Ishikawa (cell line): Measurements from ENCODE around the gene GTF2IRD1.

Source experiments
- CEBPB ChIP-seq: IDR thresholded peaks from 2 replicates; pipeline ENCODE4 v1.6.1; 2012
- EGR1 ChIP-seq: IDR thresholded peaks from 2 replicates; pipeline ENCODE4 v1.6.1; 2012
- EP300 ChIP-seq: IDR thresholded peaks from 2 replicates; pipeline ENCODE4 v1.6.1; 2012; ENCODE audit warnings: borderline replicate concordance
- FOXM1 ChIP-seq: IDR thresholded peaks from 2 replicates; pipeline ENCODE4 v1.6.1; 2012; ENCODE audit warnings: low read depth, borderline replicate concordance
- NFIC ChIP-seq: IDR thresholded peaks from 2 replicates; pipeline ENCODE4 v1.6.1; 2012
- RAD21 ChIP-seq: IDR thresholded peaks from 2 replicates; pipeline ENCODE4 v1.6.1; 2012; ENCODE audit warnings: low read depth
- TAF1 ChIP-seq: IDR thresholded peaks from 2 replicates; pipeline ENCODE4 v1.6.1; 2012; ENCODE audit warnings: low read depth, mild to moderate bottlenecking
- TCF12 ChIP-seq: IDR thresholded peaks from 2 replicates; pipeline ENCODE4 v1.6.1; 2012; ENCODE audit warnings: low read depth
- TEAD4 ChIP-seq: IDR thresholded peaks from 2 replicates; pipeline ENCODE4 v1.6.1; 2012
- USF1 ChIP-seq: IDR thresholded peaks from 2 replicates; pipeline ENCODE4 v1.6.1; 2012
- YY1 ChIP-seq: IDR thresholded peaks from 2 replicates; pipeline ENCODE4 v1.6.1; 2012; ENCODE audit warnings: low read depth
- TF ChIP-seq, protein P1 (sequence below): IDR thresholded peaks from 2 replicates; pipeline ENCODE4 v1.6.1; 2012

DNA sequence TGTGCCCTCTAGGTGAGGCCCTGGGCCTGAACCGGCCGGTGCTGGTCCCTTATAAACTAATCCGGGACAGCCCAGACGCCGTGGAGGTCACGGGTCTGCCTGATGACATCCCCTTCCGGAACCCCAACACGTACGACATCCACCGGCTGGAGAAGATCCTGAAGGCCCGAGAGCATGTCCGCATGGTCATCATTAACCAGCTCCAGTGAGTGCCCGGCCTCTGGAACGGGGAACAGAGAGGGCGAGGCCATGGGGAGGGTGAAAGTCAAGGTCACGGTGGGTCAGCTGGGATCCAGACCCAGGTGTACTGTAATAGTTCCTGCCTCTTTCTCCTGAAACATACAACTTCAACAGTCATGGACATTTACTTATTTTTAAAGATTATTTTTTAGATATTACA, 137.1 kb downstream of the GTF2IRD1 start:
- no peak for TF ChIP-seq TEAD4
- no peak for TF ChIP-seq CEBPB
- TF ChIP-seq YY1: no peak
- no peak for TF ChIP-seq FOXM1
- no peak for TF ChIP-seq NFIC
- TF ChIP-seq TCF12: no peak
- no peak for TF ChIP-seq RAD21
- no peak for TF ChIP-seq TAF1
- TF ChIP-seq, protein P1, sequence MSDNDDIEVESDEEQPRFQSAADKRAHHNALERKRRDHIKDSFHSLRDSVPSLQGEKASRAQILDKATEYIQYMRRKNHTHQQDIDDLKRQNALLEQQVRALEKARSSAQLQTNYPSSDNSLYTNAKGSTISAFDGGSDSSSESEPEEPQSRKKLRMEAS: no peak
- no peak for TF ChIP-seq EGR1
- TF ChIP-seq USF1: no peak
- no peak for TF ChIP-seq EP300
